Natural killer cell treated with Interleukin-12 subunit alpha and Interleukin-12 subunit beta and Interleukin-15 and Interleukin-18, amount 100 ng/mL, for 72 hours (primary cell): ENCODE data around the gene SIGLEC11. TPM values are rescaled to one million over a fixed set of nuclear protein-coding genes. Genes with fewer than 3 reads are reported as not detected.
"Not testable (repeated sequence)": the region's sequence is repeated elsewhere in the genome, so short reads cannot be mapped to it uniquely, and the experiment has no call there.

Source experiments
- ATAC-seq, 2 donors: fragments of 150-1000 bp; cut with Tn5 transposase in 1 of 2; sonication (Bioruptor Pico), chemical (Tn5 transposase) in 1 of 2; 2 replicates each; pipeline ENCODE4 v1.10.0; 2021
- DNase-seq: peaks from one replicate; pipeline ENCODE4 v3.0.0; 2022; ENCODE audit warnings: low spot score
- H3K27ac Mint-ChIP-seq, 2 donors: 1 replicate in 1 of 2; 2 replicates in 1 of 2; pipeline ENCODE4 v1.8.0; 2022; ENCODE audit warnings: mixed read lengths in 2 of 2, mild to moderate bottlenecking in 1 of 2, moderate library complexity in 1 of 2
- H3K27me3 Mint-ChIP-seq, 2 donors: 1 replicate in 1 of 2; 2 replicates in 1 of 2; pipeline ENCODE4 v1.8.0; 2022; ENCODE audit warnings: mixed read lengths in 2 of 2
- H3K36me3 Mint-ChIP-seq: one replicate; pipeline ENCODE4 v1.8.0; 2022; ENCODE audit warnings: mixed read lengths
- H3K4me1 Mint-ChIP-seq, 2 donors: 1 replicate in 1 of 2; 2 replicates in 1 of 2; pipeline ENCODE4 v1.8.0; 2022; ENCODE audit warnings: low read depth in 2 of 2, mixed read lengths in 2 of 2, mild to moderate bottlenecking in 1 of 2
- H3K4me3 Mint-ChIP-seq: one replicate; pipeline ENCODE4 v1.8.0; 2022; ENCODE audit warnings: mixed read lengths
- H3K9me3 Mint-ChIP-seq: 2 replicates; pipeline ENCODE4 v1.8.0; 2022; ENCODE audit warnings: mixed read lengths
- total RNA-seq, 2 donors: library from RNA; stranded (reverse); gene quantifications; one replicate each; pipeline ENCODE4 v1.2.3, GENCODE V29; 2022

SIGLEC11 gene, protein sequence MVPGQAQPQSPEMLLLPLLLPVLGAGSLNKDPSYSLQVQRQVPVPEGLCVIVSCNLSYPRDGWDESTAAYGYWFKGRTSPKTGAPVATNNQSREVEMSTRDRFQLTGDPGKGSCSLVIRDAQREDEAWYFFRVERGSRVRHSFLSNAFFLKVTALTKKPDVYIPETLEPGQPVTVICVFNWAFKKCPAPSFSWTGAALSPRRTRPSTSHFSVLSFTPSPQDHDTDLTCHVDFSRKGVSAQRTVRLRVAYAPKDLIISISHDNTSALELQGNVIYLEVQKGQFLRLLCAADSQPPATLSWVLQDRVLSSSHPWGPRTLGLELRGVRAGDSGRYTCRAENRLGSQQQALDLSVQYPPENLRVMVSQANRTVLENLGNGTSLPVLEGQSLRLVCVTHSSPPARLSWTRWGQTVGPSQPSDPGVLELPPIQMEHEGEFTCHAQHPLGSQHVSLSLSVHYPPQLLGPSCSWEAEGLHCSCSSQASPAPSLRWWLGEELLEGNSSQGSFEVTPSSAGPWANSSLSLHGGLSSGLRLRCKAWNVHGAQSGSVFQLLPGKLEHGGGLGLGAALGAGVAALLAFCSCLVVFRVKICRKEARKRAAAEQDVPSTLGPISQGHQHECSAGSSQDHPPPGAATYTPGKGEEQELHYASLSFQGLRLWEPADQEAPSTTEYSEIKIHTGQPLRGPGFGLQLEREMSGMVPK
- not detected for total RNA-seq

GRCh38 chr19:49960980-49961379 lies at the start of gene SIGLEC11:
TSS of gene SIGLEC11 (minus strand) at chr19:49961172. CDS start at chr19:49961081, 91 bp downstream.
- not testable (repeated sequence) for H3K4me3 Mint-ChIP-seq, H3K9me3 Mint-ChIP-seq, H3K4me1 Mint-ChIP-seq, H3K27me3 Mint-ChIP-seq, ATAC-seq, DNase-seq, H3K36me3 Mint-ChIP-seq, H3K27ac Mint-ChIP-seq

DNA sequence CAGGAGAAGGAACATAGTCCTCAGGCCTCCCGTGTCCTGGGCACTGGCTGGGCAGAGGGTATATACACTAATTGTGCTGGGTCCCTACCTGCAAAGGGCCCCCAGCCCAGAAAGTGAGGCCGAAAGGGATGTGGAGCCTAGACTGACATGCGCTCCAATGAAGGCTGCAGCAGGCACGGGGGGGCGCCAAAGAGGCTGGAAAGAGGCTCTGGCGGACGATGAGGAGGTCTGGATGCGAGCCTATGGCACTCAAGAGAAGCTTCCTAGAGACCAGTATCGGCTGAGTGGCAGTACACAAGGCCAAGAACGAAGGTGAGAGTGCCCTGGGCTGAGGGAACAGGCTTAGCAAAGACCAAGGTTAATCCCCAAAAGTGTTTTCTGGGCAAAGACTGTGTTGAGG lies 47.6 kb upstream of the SIGLEC11 start:
- DNase-seq, result no peak
- Mint-ChIP-seq H3K4me3 (no peak overlapping the region), H3K36me3 (peaks cover 6% of the 10 kb centered on the region), H3K27ac (no peak overlapping the region), H3K4me1 (peaks cover 18 to 23% of the 10 kb centered on the region in 2 donors), H3K9me3 (no peaks in the 10 kb centered on the region), H3K27me3 (no peaks in the 10 kb centered on the region)
- ATAC-seq, result no peak

DNA sequence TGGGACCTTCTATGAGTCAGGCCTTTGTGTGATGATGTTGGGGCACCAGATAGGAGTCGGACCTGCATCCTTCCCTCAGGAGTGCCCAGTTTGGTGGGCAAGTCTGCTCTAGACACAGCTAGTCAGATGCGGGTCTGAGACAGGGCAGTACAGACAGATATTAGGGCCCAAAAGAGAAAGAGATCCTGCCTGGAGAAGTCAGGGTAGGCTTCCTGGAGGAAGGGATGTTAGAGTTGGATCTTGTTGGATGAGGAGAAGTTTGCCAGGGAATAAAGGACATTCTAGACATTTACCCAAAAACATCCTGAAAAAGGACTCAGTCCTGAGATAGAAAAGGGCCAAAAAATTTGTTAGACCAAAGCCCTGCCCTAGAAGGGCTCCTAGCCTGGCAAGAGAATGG lies 47.0 kb upstream of the SIGLEC11 start:
- no peaks in the 10 kb centered on the region for H3K36me3 Mint-ChIP-seq
- no peak for ATAC-seq

GRCh38 chr19:50007170-50007569 lies 46.2 kb upstream of the SIGLEC11 start:
- Mint-ChIP-seq H3K9me3 (no peaks in the 10 kb centered on the region), H3K27me3 (no peaks in the 10 kb centered on the region), H3K4me3 (no peak overlapping the region), H3K4me1 (peaks cover 30 to 35% of the 10 kb centered on the region in 2 donors), H3K36me3 (no peaks in the 10 kb centered on the region), H3K27ac (no peak overlapping the region)
- ATAC-seq (no peak), DNase-seq (no peak)

More for the DNA sequence above, 47.0 kb upstream of the SIGLEC11 start:
- Mint-ChIP-seq H3K9me3 (no peaks in the 10 kb centered on the region), H3K27me3 (no peaks in the 10 kb centered on the region), H3K27ac (no peak overlapping the region), H3K4me1 (peaks cover 24 to 29% of the 10 kb centered on the region in 2 donors), H3K4me3 (no peak overlapping the region)
- DNase-seq, result no peak

DNA sequence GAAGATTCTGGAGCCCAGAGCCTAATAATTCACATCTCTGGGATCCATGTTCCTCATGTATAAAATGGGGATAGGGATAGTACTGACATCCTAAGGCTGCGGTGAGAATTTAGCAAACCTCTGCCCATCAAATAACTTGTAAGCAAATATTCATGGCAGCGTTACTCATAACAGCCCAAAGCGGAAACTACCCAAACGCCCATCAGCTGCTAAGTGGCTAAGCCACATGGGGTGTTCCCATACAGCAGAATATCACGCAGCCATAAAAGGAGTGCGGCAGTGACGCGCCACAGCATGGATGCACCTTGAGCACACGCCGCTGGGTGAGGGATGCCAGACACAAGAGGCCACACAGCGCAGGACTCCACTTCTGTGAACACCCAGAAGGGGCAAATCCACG lies 44.5 kb upstream of the SIGLEC11 start:
- peak overlapping the region; percentile 70 to 83 for H3K27ac Mint-ChIP-seq

GRCh38 chr19:50003810-50004419 lies 42.9 kb upstream of the SIGLEC11 start:
- H3K27ac Mint-ChIP-seq, result peak overlapping the region; percentile 70 to 83
- no peaks in the 10 kb centered on the region for H3K36me3 Mint-ChIP-seq
- H3K4me1 Mint-ChIP-seq, result peaks cover 39 to 42% of the 10 kb centered on the region in 2 donors
- no peaks in the 10 kb centered on the region for H3K9me3 Mint-ChIP-seq
- H3K27me3 Mint-ChIP-seq, result no peaks in the 10 kb centered on the region
- ATAC-seq (peak; percentile 90 to 93), DNase-seq (peak; percentile 76)
- H3K4me3 Mint-ChIP-seq, result peak overlapping the region; percentile 78

More for the DNA sequence above, 44.5 kb upstream of the SIGLEC11 start:
- Mint-ChIP-seq H3K27me3 (no peaks in the 10 kb centered on the region), H3K4me3 (no peak overlapping the region), H3K9me3 (no peaks in the 10 kb centered on the region), H3K4me1 (peaks cover 39 to 42% of the 10 kb centered on the region in 2 donors), H3K36me3 (no peaks in the 10 kb centered on the region)
- DNase-seq (no peak), ATAC-seq (peak in 1 of 2 donors; percentile 36)

- H3K27ac Mint-ChIP-seq, result peak overlapping the region; percentile 70 to 83
- peak overlapping the region; percentile 78 for H3K4me3 Mint-ChIP-seq
- H3K36me3 Mint-ChIP-seq, result no peaks in the 10 kb centered on the region
- H3K4me1 Mint-ChIP-seq, result peaks cover 39 to 42% of the 10 kb centered on the region in 2 donors
- H3K9me3 Mint-ChIP-seq, result no peaks in the 10 kb centered on the region
- DNase-seq (peak; percentile 67), ATAC-seq (peak; percentile 68 to 72)
- H3K27me3 Mint-ChIP-seq, result no peaks in the 10 kb centered on the region
These were observed 42.3 kb upstream of the SIGLEC11 start for GRCh38 chr19:50003254-50003788.

DNA sequence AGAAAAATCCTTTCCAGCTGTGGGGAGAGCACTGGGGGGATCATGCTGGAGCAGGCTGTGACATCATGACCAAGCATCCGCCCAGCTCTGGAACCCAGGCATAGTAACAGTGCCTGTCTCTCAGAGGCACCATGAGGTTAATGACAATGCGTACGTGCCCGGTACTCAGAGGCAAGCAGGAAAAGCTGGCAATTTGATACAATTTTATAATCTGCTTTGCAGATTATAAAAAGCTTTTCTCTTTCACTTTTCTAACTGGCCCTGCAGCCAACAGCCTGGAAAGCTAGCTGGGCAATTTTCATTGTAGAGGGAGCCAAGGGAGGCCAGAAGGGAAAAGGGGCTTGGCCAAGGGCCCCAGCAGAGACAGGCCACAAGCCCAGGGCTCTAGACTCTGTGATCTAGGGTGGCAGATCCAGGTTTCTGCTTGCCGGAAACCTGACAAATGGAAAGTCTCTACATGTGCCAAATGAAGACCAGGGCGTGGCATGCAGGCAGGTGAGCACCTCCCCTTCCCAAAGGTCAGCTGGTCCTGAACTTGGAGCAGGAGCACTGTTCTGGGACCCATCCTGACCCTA lies 41.5 kb upstream of the SIGLEC11 start:
- Mint-ChIP-seq H3K4me1 (peaks cover 44 to 46% of the 10 kb centered on the region in 2 donors), H3K27me3 (no peaks in the 10 kb centered on the region)
- no peak for ATAC-seq

GRCh38 chr19:50001775-50002174 lies 40.8 kb upstream of the SIGLEC11 start:
- ATAC-seq (no peak), DNase-seq (no peak)
- Mint-ChIP-seq H3K9me3 (no peaks in the 10 kb centered on the region), H3K4me1 (peaks cover 43 to 44% of the 10 kb centered on the region in 2 donors), H3K27ac (no peak overlapping the region), H3K27me3 (no peaks in the 10 kb centered on the region), H3K36me3 (peaks cover 6% of the 10 kb centered on the region), H3K4me3 (no peak overlapping the region)

More for the DNA sequence above, 41.5 kb upstream of the SIGLEC11 start:
- H3K4me3 Mint-ChIP-seq, result peak overlapping the region; percentile 78
- no peak for DNase-seq
- no peaks in the 10 kb centered on the region for H3K9me3 Mint-ChIP-seq
- peaks cover 5% of the 10 kb centered on the region for H3K36me3 Mint-ChIP-seq
- H3K27ac Mint-ChIP-seq, result no peak overlapping the region

DNA sequence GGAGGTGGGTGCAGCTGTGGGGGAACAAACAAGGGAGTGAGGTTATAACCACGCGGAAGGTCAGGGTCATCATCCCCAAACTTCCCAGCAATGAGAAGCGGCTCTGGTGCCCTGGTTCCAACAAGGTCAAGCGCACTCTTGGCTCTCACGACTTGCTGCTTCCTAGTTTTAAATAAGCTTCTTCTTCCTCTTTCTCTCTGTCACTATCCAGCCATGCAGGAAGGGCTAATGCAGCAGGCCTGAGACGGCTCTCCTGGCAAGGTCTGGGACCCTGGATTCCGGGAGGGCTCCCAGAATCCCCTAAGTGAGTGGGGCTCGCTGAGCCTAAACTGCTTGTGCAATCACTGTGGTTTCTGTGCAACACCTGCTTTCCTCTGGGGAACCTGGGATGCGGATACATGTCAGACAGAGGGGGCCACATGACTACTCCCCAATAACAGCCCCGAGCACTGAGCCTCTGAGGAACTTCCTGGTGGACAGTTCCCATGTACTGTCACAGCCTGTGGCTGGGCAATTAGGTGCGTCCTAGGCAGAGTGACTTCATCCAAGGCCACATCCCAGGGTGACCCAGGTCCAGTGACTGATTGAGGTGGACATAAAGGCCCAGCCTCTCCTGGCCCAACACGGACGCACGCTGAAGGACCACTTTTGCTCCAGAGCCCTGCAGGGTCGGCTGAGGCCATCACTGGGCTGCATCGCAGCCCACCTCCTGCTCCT lies 40.0 kb upstream of the SIGLEC11 start:
- DNase-seq (no peak), ATAC-seq (no peak)
- Mint-ChIP-seq H3K27me3 (no peaks in the 10 kb centered on the region), H3K9me3 (no peaks in the 10 kb centered on the region), H3K4me3 (no peak overlapping the region), H3K36me3 (peaks cover 6% of the 10 kb centered on the region), H3K27ac (no peak overlapping the region), H3K4me1 (peaks cover 43 to 44% of the 10 kb centered on the region in 2 donors)

- Mint-ChIP-seq H3K36me3 (peaks cover 6% of the 10 kb centered on the region), H3K27ac (no peak overlapping the region), H3K9me3 (no peaks in the 10 kb centered on the region), H3K27me3 (no peaks in the 10 kb centered on the region), H3K4me1 (peaks cover 39 to 43% of the 10 kb centered on the region in 2 donors), H3K4me3 (no peak overlapping the region)
- ATAC-seq (no peak), DNase-seq (no peak)
These were observed 39.3 kb upstream of the SIGLEC11 start for GRCh38 chr19:50000038-50000840.

DNA sequence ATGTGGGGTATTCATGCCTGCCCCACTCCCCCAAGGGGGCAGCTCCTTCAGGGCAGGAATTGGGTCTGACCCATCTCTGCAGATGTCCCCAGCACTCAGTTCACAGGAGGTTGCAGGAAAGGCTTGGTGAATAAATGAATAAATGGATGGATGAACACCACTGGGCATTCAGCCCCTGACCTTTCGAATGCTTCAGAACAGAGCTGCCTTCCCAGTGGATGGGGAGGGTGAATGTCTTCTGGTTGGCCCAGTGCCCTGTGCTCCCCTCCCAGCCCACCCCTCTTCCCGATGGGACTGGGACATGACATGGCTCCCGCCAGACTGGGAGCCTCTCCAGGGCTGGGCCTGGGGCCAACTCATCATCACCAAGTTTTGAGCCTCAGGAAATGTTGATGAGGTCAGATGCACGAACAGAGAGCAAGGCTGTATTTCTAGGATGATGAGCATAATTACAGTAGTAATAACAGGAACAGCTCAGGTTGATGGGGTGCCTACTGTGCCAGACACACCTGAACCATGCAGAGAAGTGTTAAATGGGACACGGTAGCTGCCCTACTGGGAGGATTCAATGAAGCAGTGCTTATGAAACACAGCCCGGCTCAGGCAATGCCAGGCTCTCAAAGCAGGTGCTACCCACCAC lies 38.5 kb upstream of the SIGLEC11 start:
- H3K27me3 Mint-ChIP-seq, result no peaks in the 10 kb centered on the region
- H3K4me1 Mint-ChIP-seq, result peaks cover 34 to 35% of the 10 kb centered on the region in 2 donors
- H3K36me3 Mint-ChIP-seq, result peaks cover 9% of the 10 kb centered on the region
- no peak overlapping the region for H3K27ac Mint-ChIP-seq
- ATAC-seq (no peak), DNase-seq (no peak)
- H3K9me3 Mint-ChIP-seq, result no peaks in the 10 kb centered on the region
- no peak overlapping the region for H3K4me3 Mint-ChIP-seq
